GM10847 (cell line): ENCODE data around the gene UBE2QL1.

Experiments used
- POLR2A ChIP-seq: IDR thresholded peaks from 2 replicates; pipeline ENCODE4 v1.6.1; 2011; ENCODE audit not compliant: insufficient read length; ENCODE audit errors: extremely low read depth

The UBE2QL1 gene

DNA sequence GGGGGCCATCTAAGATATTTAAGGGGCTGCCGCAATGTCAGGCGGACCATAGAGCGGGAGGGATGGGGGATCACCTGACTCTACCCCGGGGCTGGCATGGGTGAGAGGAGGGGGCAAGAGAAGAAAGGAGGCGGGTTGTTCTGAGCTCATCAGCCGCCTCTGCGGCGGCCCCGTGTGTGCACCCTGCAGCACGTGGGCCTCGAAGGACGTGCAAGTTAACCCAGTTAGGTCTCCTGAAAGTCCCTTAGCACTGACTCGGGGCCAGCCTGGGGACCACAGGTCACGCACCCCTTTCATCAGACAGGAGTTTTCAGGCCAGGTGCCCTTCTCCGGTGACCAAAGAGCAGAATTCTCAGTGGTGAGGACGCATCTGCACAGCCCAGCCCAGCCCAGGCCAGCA, 58.0 kb downstream of the UBE2QL1 start:
- no peak for TF ChIP-seq POLR2A

DNA sequence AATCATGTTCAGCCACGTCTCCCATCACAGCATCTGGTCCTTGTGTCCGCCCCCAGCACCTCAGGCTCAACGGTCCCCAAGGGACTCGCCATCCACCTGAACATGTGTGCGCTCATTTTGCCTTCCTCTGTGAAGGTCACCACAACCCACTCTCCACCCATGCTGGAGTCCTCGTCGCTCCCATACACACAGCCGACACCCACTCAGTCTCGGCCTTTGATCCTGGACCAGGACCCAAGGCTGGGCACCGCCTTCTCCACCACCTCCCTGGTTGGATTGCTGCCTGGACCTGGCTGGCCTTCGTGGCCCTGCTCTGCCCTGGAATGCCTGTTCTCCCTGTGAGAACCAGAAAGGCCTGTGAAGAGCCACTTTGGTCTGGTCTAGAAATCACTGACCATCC, 60.3 kb downstream of the UBE2QL1 start:
- no peak for TF ChIP-seq POLR2A

DNA sequence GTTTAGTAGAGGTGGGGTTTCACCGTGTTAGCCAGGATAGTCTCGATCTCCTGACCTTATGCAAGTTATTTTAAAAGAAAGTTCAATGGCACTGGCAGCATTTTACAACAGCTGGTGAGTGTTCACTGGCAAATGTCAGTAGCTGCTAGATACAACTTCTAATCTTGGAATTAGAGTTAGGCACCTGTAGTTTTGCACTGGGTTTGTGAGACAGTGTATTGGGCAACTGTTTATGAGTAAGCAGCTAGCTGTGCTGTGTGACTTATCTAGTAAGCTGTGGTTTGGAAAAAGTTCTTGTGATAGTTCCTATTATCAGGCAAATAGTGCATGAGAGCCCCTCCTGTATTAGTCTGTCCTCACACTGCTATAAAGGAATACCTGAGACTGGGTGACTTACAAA, 61.5 kb downstream of the UBE2QL1 start:
- TF ChIP-seq POLR2A: no peak

DNA sequence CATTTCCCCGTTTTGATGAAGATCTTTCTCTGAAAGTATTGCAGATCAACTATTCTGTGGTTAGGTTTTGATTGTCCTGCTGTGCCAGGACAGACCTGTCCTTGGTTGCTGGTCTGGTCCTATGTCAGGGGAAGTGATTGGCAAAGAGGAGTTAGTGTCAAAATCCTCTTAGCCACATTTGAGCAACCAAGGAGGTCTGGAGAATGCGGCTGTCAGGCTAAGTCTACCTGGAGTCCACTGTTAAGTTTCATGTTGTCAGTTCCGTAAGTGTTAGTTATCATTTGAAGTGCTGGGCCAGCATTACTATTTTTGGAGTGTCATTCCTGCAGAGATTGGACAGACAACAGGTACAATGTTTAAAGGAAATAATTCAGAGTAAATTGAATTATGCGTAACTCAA, 62.3 kb downstream of the UBE2QL1 start:
- TF ChIP-seq POLR2A: no peak

DNA sequence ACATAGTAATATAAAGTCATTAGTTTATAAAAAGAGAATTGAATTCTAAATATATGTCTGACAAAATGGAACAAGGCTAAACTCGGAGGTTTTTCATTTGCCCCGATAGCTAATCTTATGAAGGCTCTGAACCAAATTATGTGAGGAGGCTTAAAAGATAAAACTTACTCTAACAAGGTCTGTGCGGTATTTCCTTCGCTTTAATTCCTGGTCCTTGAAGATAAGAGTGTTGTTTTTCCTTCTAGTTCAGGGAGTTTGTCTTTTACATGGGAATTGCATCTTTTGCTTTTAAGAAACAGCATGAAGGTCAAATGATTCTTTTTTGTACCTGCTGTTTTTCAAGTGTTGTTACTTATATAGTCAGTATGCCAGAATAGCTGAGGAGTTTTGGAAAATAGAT, 68.2 kb downstream of the UBE2QL1 start:
- TF ChIP-seq POLR2A: no peak

DNA sequence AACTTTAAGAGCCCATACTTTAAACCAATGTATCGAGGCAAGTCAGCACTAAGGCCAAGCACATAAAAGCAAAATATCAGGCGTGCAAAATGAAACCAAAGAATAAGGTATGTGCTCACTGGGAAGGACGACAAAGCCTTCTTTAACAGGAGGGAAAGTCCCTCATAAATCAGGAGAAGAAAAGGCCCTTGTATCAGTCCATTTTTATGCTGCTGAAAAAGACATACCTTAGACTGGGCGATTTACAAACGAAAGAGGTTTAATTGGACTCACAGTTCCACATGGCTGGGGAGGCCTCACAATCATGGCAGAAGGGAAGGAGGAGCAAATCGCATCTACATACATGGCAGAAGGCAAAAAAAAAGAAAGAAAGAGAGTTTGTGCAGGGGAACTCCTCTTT, 68.9 kb downstream of the UBE2QL1 start:
- no peak for TF ChIP-seq POLR2A

DNA sequence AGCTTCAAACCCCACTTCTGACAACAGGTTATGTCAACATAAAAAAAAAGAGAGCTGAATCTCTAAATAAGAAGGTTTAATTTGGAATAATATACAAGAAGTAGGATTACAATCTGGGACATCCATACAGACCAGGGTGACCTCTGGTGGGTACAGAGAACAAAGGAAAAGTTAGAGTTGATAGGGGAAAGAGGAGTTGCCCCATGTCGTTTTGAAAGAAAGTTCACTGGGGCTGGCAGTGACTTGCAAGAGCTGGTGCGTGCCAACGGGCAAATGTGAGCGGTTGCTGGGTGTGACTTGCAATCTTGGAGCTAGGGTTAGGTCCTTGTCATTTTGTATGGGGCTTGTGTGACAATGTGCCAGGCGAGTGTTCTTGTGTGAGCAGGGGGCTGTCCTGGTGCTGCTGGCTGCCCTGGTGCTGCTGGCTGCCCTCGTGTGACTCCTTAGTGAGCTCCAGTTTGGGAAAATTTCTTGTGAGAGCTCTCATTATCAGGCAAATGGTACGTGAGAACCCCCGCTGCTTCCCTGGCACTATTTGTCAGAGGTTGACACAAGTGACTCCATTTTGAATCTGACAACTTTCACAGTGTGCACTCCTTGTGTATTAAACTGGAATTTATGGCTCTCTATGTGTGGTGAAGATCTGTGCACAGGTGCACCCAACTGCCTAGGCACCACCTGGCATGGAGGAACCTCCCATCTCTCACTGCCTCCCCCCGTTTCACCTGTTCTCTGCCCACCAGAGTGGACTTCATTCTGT, 69.8 kb downstream of the UBE2QL1 start:
- TF ChIP-seq POLR2A: no peak

DNA sequence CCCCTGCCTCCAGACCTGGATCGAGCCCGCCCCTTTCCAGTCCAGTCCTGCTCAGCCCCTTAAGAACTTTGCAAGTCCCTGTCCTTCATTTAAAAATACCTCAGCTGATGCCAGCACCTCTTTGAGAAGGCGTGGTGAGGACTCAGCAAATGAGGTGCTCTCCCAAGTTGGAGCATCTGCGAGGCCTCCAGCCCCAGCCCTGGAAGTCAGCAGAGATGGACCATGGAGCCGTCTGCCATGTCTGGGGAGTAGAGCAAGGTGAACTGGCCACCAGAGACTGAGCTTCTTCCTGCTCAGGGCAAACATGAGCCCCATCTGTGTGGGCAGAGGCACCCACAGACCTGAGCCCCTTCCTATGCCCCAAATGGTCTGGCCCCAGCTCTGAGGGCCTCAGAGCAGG, 71.5 kb downstream of the UBE2QL1 start:
- no peak for TF ChIP-seq POLR2A

DNA sequence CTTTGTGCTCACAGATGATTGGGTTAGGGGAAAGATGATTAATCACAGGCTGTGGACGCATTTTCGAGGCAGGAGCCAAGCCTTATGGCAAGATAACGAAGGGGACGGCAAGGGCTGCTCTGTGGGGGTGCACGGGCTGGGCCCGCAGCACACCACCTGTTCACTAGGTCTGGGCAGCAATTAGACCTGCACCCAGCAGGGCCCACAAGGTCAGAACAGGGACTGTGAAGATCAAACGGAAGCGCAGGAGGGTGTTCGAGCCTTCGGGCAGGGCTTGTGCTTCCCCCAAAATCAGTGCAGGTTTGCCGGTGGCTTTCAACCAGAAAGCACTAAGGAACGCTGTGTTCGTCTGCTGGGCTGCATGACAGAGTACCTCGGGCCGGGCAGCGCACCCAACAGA, 73.7 kb downstream of the UBE2QL1 start:
- TF ChIP-seq POLR2A: no peak

DNA sequence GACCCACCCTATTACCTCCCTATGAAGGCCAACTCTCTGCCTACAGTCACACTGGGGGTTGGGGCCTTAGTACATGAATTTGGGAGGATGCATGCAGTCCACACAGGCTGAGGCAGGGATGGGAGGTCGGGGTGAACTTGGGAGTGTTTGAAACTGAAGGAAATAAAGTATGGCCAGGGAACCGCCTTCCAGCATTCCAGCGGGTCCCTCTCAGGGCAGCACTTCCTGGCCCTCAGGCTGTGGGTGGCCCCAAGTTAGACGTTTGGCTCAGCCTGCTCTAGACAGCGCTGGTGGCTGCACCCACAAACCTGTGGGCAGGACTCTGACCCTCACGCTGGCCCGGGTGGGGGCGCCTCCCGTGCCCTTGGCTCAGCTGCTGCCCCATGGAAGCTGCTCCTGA, 74.3 kb downstream of the UBE2QL1 start:
- no peak for TF ChIP-seq POLR2A

DNA sequence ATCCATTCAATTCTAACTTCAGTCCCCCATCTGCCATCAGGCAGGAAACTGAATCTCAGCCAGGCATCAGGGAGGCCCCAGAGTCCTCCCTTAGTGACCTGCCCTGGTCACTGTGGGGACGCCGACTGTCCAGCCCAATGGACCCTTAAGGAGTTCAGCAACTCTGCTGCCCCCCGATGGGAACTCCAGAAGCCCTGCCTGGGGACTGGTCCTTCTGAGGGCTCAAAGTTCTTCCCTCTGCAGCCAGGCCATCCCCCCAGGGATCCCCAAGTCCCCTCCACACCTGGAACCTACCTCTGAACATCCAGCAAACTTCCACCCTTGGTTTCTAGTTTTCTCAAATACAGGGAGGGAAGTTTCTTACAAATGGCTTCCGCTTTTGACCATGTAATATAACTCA, 76.8 kb downstream of the UBE2QL1 start:
- TF ChIP-seq POLR2A: no peak

DNA sequence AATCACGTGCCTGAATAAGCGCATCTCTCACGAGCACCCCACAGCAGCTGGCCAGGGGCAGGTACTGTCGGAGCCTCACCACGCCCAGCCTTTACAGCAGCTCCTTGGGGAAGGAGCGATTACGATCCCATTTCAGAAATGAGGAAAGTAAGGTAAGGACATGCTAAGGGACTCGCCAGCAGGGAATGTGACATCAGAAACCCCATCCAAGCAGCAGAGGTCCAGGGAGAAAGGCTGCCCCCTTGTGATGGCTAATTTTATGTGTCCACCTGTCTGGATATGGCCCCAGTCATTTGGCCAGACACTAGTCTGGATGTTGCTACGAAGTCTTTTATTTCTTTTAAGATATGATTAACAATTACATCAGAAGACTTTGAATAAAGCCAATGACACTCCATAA, 77.3 kb downstream of the UBE2QL1 start:
- no peak for TF ChIP-seq POLR2A

DNA sequence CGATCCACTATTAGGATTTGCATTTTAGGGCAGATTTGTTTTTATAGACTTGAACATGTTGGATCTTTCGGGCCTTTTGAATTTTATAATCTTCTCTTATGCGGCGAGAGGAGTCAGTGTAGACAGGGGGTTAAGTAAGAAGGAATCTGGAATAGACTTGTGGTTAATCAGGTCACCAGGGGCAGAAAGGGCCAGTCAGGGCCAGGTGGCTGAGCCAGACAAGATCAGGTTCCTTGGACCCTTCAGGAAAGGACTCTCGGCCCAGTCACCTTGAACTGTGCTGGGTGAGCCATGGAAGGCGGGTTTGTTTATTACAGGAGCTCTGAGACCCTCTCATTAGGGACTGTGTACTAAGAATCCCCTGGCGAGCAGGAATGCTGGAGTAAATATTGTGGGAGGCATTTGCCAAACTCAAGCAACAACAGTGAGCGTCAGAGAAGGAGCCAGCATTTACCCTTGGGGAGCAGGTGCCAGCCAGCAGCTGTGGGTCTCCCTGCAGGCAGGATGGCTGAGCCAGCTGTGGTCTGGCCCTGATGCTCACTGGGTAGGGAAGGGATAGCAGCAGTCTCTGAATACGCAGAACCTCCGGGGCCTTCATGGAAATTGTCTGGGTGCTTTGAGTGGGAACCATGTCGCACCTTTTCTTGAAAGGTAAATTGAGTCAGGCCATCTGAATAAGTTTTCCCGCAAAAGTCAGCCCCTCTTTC, 79.2 kb downstream of the UBE2QL1 start:
- TF ChIP-seq POLR2A: no peak

DNA sequence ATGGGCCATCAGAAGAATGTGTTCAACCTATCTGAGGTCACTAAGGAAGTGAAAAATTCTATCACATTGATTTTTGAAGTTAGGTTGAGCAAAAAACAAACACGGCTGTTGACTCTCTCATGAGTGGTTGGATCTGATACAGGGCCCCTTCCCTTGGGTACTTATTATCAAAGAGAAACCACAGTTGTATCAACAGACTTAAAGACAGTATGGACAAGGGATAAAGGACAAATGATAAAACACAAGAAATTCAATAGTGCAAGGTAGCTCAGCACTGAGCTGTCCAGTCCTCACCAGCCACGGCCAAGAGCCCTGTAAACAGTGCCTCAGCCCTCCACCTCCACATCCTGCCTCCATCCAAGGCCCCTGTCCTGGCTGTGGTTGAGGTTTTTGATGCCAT, 86.9 kb downstream of the UBE2QL1 start:
- TF ChIP-seq POLR2A: no peak

DNA sequence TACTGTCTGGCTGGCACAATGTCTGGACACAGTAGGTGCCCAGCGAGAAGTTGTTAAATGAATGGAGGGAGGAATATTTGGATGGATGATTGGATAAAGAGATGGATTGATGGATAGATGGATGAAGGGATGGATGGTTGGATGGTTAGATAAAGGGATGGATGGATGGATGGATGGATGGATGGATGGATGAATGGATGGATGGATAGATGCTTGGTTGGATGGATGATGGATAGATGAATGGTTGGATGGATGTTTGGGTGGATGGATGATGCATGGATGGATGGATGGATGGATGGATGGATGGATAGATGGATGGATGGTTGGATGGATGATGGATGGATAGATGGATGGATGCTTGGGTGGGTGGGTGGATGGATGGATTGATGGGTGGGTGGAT, 90.4 kb downstream of the UBE2QL1 start:
- no peak for TF ChIP-seq POLR2A

DNA sequence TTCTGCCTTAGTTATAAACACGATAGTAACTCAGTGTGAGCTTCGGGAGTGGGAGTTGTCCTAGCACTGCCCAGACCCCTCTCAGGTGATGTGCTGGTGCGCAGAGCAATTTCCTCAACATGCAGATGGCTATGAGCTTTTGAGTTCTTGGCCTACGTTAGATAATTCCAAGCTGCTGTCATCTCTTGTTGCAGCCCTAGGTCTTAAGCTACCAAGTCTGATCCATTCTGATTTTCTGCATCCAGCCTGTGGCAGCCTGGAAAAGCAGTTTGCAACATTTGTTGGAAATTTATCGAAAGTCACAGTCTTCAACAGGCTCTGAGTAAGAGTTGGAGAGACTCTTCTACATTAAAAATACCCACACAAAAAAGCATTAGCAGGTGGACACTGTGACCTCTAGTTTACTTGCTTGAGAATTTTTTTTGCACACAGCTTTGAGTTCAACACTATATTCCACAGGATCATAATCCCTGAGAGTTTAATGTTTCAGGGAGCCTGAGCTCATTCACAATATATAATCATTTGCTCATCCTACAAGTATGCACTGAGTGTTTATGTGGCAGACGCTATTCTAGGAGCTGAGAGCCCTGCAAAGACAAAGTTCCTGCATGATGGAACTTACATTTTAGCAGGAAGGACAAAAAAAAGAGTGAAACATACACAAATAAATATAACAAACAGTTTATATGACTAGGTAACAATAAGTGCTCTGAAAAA, 91.6 kb downstream of the UBE2QL1 start:
- TF ChIP-seq POLR2A: no peak
